H1 (cell line): ENCODE measurements around the gene CRIP1. TPM values are rescaled to one million over a fixed set of nuclear protein-coding genes. Genes with fewer than 3 reads are reported as not detected.
A peak's percentile ranks its signal among the peaks of the same experiment; 100 is the strongest.

Experiments
- CTCF ChIA-PET: fragments of 300-600 bp; sonication (Branson Sonifier 250); formaldehyde crosslinking; loops from one replicate; lab custom pipeline; 2021; ENCODE audit not compliant: partially characterized antibody; lab: Charles Lee
- POLR2A ChIA-PET: fragments of 300-600 bp; sonication (Branson Sonifier 250); formaldehyde crosslinking; loops from one replicate; lab custom pipeline; 2021; ENCODE audit warnings: inconsistent platforms; ENCODE audit not compliant: partially characterized antibody; lab: Charles Lee
- DNase-seq, 2 experiments: peaks; one replicate each; pipeline versions ENCODE4 v3.0.0 to v3.0.0-alpha.2; 2010 to 2022; ENCODE audit warnings: low spot score in 2 of 2, low read depth in 1 of 2, mixed read lengths in 1 of 2
- FAIRE-seq: peaks from 2 replicates; lab custom pipeline; 2011; peaks lifted over from hg19 to GRCh38; lab: Jason Lieb, UNC
- H2AFZ ChIP-seq: 2 replicates; pipeline ENCODE4 v1.8.1; 2012; ENCODE audit warnings: low read length, inconsistent platforms
- H2AK5ac ChIP-seq: 2 replicates; pipeline ENCODE4 v1.6.1; 2013; ENCODE audit warnings: low read depth, low read length
- H2BK120ac ChIP-seq: replicated peaks from 2 replicates; pipeline ENCODE3; 2013; ENCODE audit warnings: low read depth, low read length, inconsistent platforms
- H2BK12ac ChIP-seq: 2 replicates; pipeline ENCODE4 v1.6.1; 2013; ENCODE audit warnings: low read depth, low read length
- H2BK15ac ChIP-seq: 2 replicates; pipeline ENCODE4 v1.6.1; 2013; ENCODE audit warnings: low read length
- H2BK20ac ChIP-seq: 2 replicates; pipeline ENCODE4 v1.6.1; 2013; ENCODE audit warnings: low read length
- H2BK5ac ChIP-seq: 2 replicates; pipeline ENCODE4 v1.6.1; 2013; ENCODE audit warnings: low read depth, low read length
- H3K14ac ChIP-seq: 2 replicates; pipeline ENCODE4 v1.6.1; 2013; ENCODE audit warnings: inconsistent platforms; ENCODE audit not compliant: insufficient read length
- H3K18ac ChIP-seq: 2 replicates; pipeline ENCODE4 v1.6.1; 2013; ENCODE audit warnings: low read length; ENCODE audit errors: extremely low read depth
- H3K23ac ChIP-seq: 2 replicates; pipeline ENCODE4 v1.6.1; 2013; ENCODE audit warnings: inconsistent platforms; ENCODE audit not compliant: insufficient read length
- H3K23me2 ChIP-seq: 2 replicates; pipeline ENCODE4 v1.6.1; 2013; ENCODE audit warnings: low read depth, low read length
- H3K27ac ChIP-seq: 2 replicates; pipeline ENCODE4 v1.6.1; 2011; ENCODE audit warnings: low read depth, low read length, inconsistent platforms
- H3K27me3 ChIP-seq, 4 experiments: replicated peaks in 1 of 4; 1 replicate in 1 of 4; 2 replicates in 3 of 4; pipeline versions ENCODE4 v1.6.1 to v1.8.1; 2011 to 2013; ENCODE audit warnings: low read length in 3 of 4, mild to moderate bottlenecking in 3 of 4, inconsistent platforms in 2 of 4, mixed read lengths in 2 of 4, moderate library complexity in 1 of 4; ENCODE audit not compliant: control insufficient read depth in 3 of 4, insufficient read depth in 3 of 4; ENCODE audit errors: extremely low read depth in 1 of 4
- H3K36me3 ChIP-seq, 4 experiments: 2 replicates each; pipeline versions ENCODE4 v1.6.1 to v1.8.1; 2011 to 2013; ENCODE audit warnings: mild to moderate bottlenecking in 4 of 4, low read length in 3 of 4, moderate library complexity in 2 of 4, control low read depth in 1 of 4, inconsistent platforms in 1 of 4; ENCODE audit not compliant: insufficient read depth in 4 of 4, control insufficient read depth in 2 of 4
- H3K4ac ChIP-seq: replicated peaks from 2 replicates; pipeline ENCODE3; 2013; ENCODE audit warnings: low read length, low read depth, mixed read lengths, inconsistent platforms; ENCODE audit not compliant: insufficient read length
- H3K4me1 ChIP-seq, 4 experiments: replicated peaks in 1 of 4; 1 replicate in 1 of 4; 2 replicates in 3 of 4; pipeline versions ENCODE4 v1.6.1 to v1.8.1; 2011 to 2013; ENCODE audit warnings: low read length in 3 of 4, inconsistent platforms in 2 of 4, mixed read lengths in 1 of 4; ENCODE audit not compliant: insufficient read depth in 4 of 4, control insufficient read depth in 3 of 4
- H3K4me2 ChIP-seq, 2 experiments: 2 replicates each; pipeline versions ENCODE4 v1.6.1 to v1.8.1; 2011 to 2013; ENCODE audit warnings: low read depth in 2 of 2, low read length in 2 of 2, control low read depth in 1 of 2, inconsistent platforms in 1 of 2, mild to moderate bottlenecking in 1 of 2; ENCODE audit not compliant: insufficient read depth in 1 of 2
- H3K4me3 ChIP-seq, 4 experiments: fragments of 200-600, 300-600 bp in 1 of 4; sonication (generic), shearing (Covaris generic), sonication (Bioruptor Twin) in 1 of 4; 2 replicates each; pipeline versions ENCODE4 v1.5.1 to v1.8.1; 2011 to 2016; ENCODE audit warnings: low read length in 4 of 4, low read depth in 3 of 4, control low read depth in 2 of 4, inconsistent platforms in 2 of 4, mild to moderate bottlenecking in 2 of 4, mixed read lengths in 1 of 4, moderate library complexity in 1 of 4; ENCODE audit not compliant: insufficient read depth in 2 of 4; ENCODE audit errors: extremely low read depth in 1 of 4
- H3K56ac ChIP-seq: replicated peaks from 2 replicates; pipeline ENCODE3; 2013; ENCODE audit warnings: low read depth, mild to moderate bottlenecking, mixed read lengths, low read length, inconsistent platforms; ENCODE audit not compliant: insufficient read length
- H3K79me1 ChIP-seq: 2 replicates; pipeline ENCODE4 v1.6.1; 2013; ENCODE audit warnings: low read depth, low read length, control low read depth
- H3K79me2 ChIP-seq, 2 experiments: 2 replicates each; pipeline versions ENCODE4 v1.6.1 to v1.8.1; 2012 to 2013; ENCODE audit warnings: low read length in 2 of 2, mild to moderate bottlenecking in 2 of 2, inconsistent platforms in 1 of 2; ENCODE audit not compliant: insufficient read depth in 2 of 2, control insufficient read depth in 1 of 2
- H3K9ac ChIP-seq, 4 experiments: replicated peaks in 1 of 4; 1 replicate in 1 of 4; 2 replicates in 3 of 4; pipeline versions ENCODE4 v1.6.1 to v1.8.1; 2011 to 2013; ENCODE audit warnings: low read depth in 3 of 4, low read length in 3 of 4, control low read depth in 2 of 4, mild to moderate bottlenecking in 2 of 4, moderate library complexity in 2 of 4, inconsistent platforms in 1 of 4; ENCODE audit errors: extremely low read depth in 1 of 4
- H3K9me3 ChIP-seq, 2 experiments: 2 replicates each; pipeline versions ENCODE4 v1.6.1 to v1.8.1; 2012 to 2013; ENCODE audit warnings: mild to moderate bottlenecking in 2 of 2, moderate library complexity in 2 of 2, control low read depth in 1 of 2, inconsistent platforms in 1 of 2, low read depth in 1 of 2, low read length in 1 of 2, mixed read lengths in 1 of 2; ENCODE audit not compliant: insufficient read depth in 2 of 2
- H4K20me1 ChIP-seq, 2 experiments: replicated peaks in 1 of 2; 2 replicates each; pipeline versions ENCODE3 to v1.8.1; 2011 to 2013; ENCODE audit warnings: inconsistent platforms in 2 of 2, low read length in 2 of 2, mild to moderate bottlenecking in 1 of 2; ENCODE audit not compliant: insufficient read depth in 2 of 2, control insufficient read depth in 1 of 2
- H4K5ac ChIP-seq: 2 replicates; pipeline ENCODE4 v1.6.1; 2013; ENCODE audit warnings: low read length, low read depth, mixed read lengths, inconsistent platforms; ENCODE audit not compliant: insufficient read length
- H4K8ac ChIP-seq: 2 replicates; pipeline ENCODE4 v1.8.0; 2013; ENCODE audit warnings: mild to moderate bottlenecking, moderate library complexity, low read length, inconsistent platforms; ENCODE audit not compliant: insufficient read depth; ENCODE audit errors: extremely low read depth
- H4K91ac ChIP-seq: replicated peaks from 2 replicates; pipeline ENCODE3; 2013; ENCODE audit warnings: low read length, mixed read lengths, inconsistent platforms; ENCODE audit not compliant: insufficient read length
- ASH2L ChIP-seq: fragments of 200-600, 300-600 bp; sonication (generic); IDR thresholded peaks from one replicate; pipeline ENCODE4 v1.7.1; 2017; ENCODE audit warnings: low read length
- CBX5 ChIP-seq: fragments of 300-800, 300-1000 bp; sonication (generic); IDR thresholded peaks from 2 replicates; pipeline ENCODE4 v1.7.1; 2016; ENCODE audit warnings: antibody characterized with exemption, low read length, low read depth
- CEBPB ChIP-seq: IDR thresholded peaks from 2 replicates; pipeline ENCODE4 v1.6.1; 2012; ENCODE audit warnings: low read depth, low read length
- FOSL1 ChIP-seq: IDR thresholded peaks from 2 replicates; pipeline ENCODE4 v1.6.1; 2011; ENCODE audit warnings: mild to moderate bottlenecking, low read depth, low read length, moderate library complexity; ENCODE audit not compliant: insufficient read depth
- JUND ChIP-seq: IDR thresholded peaks from 2 replicates; pipeline ENCODE4 v1.6.1; 2011; ENCODE audit warnings: mild to moderate bottlenecking, improper control_type of control experiment, low read length
- NANOG ChIP-seq: IDR thresholded peaks from 2 replicates; pipeline ENCODE4 v1.6.1; 2011; ENCODE audit warnings: low read length, low read depth, mild to moderate bottlenecking, inconsistent platforms; ENCODE audit not compliant: insufficient read depth, poor library complexity, severe bottlenecking
- PHF8 ChIP-seq: fragments of 200-600 bp; sonication (generic); conservative IDR thresholded peaks from 2 replicates; pipeline ENCODE4 v1.7.1; 2012; ENCODE audit warnings: low read depth, mild to moderate bottlenecking, inconsistent platforms, low read length, moderate library complexity
- POLR2A ChIP-seq, 2 experiments: IDR thresholded peaks; 1 replicate in 1 of 2; 2 replicates in 1 of 2; pipeline ENCODE4 v1.6.1; 2011; ENCODE audit warnings: low read depth in 2 of 2, low read length in 2 of 2, mild to moderate bottlenecking in 2 of 2; ENCODE audit errors: control extremely low read depth in 1 of 2
- SIX5 ChIP-seq: IDR thresholded peaks from 2 replicates; pipeline ENCODE4 v1.6.1; 2011; ENCODE audit warnings: mild to moderate bottlenecking, low read depth, low read length
- SUZ12 ChIP-seq: fragments of 200-600 bp; sonication (generic); IDR thresholded peaks from 2 replicates; pipeline ENCODE4 v1.6.1; 2012; ENCODE audit warnings: mild to moderate bottlenecking, inconsistent platforms, low read length, moderate library complexity, mixed read lengths
- TBP ChIP-seq: IDR thresholded peaks from 2 replicates; pipeline ENCODE4 v1.6.1; 2011; ENCODE audit warnings: low read depth, low read length, improper control_type of control experiment
- WGBS, 2 experiments: shearing (Covaris generic) in 1 of 2; methylation state at CpG; one replicate each; pipeline versions ENCODE4 v1.1.6 to v1.1.7; 2013 to 2015; ENCODE audit warnings: low lambda C conversion rate in 2 of 2, mixed read lengths in 2 of 2, inconsistent platforms in 1 of 2, low coverage in 1 of 2, missing lambda C conversion rate in 1 of 2; ENCODE audit not compliant: insufficient replicate concordance in 2 of 2, insufficient coverage in 1 of 2, insufficient read length in 1 of 2; ENCODE audit errors: extremely low coverage in 1 of 2, missing lambda C conversion rate in 1 of 2; 5-methylcytosine and 5-hydroxymethylcytosine counted together
- polyA plus RNA-seq, 7 experiments: library from polyadenylated mRNA; depleted of rRNA in 3 of 7; stranded (reverse) in 5 of 7; unstranded in 2 of 7; fragments of >200 nt in 5 of 7; fragments of 200-250 nt in 2 of 7; gene quantifications; 1 replicate in 5 of 7; 2 replicates in 1 of 7; 4 replicates in 1 of 7; pipeline versions ENCODE4 v1.2.1 to v1.2.3, GENCODE V29; 2011 to 2013; ENCODE audit warnings: missing spikeins in 2 of 7, mixed read lengths in 2 of 7
- total RNA-seq: library from RNA; stranded (reverse); fragmentation: NEBNext Ultra II Directional; extraction: Animal tissue kit (Norgen Biotek cat#: 25700); gene quantifications from 2 replicates; pipeline ENCODE4 v1.2.1, GENCODE V29; 2021

The CRIP1 gene
- total and polyA plus RNA-seq, 2 of the 8 experiments (the other 6 are each of a cell fraction or from before 2014, with no cell fraction given), result 1.2 to 2.2 TPM

GRCh38 chr14:105447651-105448640, 38.7 kb upstream of the CRIP1 start:
- H3K4me2 ChIP-seq, result no peak overlapping the region
- no peak overlapping the region for H3K14ac ChIP-seq
- 93% methylated on average over 29 of the region's 31 CpGs; no CpG with 5 or more reads in 1 of the 2 experiments for WGBS, 2 experiments
- ChIA-PET POLR2A (interaction anchor here (0.6 to 3.0 kb wide), 6 partner anchors 9 to 182 kb away, joined by 3 to 21 read pairs (median 4); no protein-coding TSS in a partner anchor), CTCF (interaction anchor here (0.6 to 3.0 kb wide), 20 partner anchors 10 to 127 kb away, joined by 3 to 23 read pairs (median 4); no protein-coding TSS in a partner anchor)
- peaks cover 0 to 5% of the 10 kb centered on the region in 2 experiments; a peak in 2 of 4 replicates for H3K79me2 ChIP-seq
- no peak overlapping the region for H2BK20ac ChIP-seq
- no peaks in the 10 kb centered on the region for H3K9me3 ChIP-seq
- no peaks in the 10 kb centered on the region for H3K23me2 ChIP-seq
- no peaks in the 10 kb centered on the region for H3K27me3 ChIP-seq
- H3K4ac ChIP-seq, result no peak overlapping the region
- H2BK15ac ChIP-seq, result no peak overlapping the region
- no peak overlapping the region for H3K56ac ChIP-seq
- H3K79me1 ChIP-seq, result peaks cover 8% of the 10 kb centered on the region; the same call in 1 of the 2 replicates
- no peak overlapping the region for H2AK5ac ChIP-seq
- peaks cover 15 to 36% (median 26%) of the 10 kb centered on the region in 4 experiments for H3K36me3 ChIP-seq
- H3K23ac ChIP-seq, result no peak overlapping the region
- DNase-seq (no peak), FAIRE-seq (no peak)
- H2BK12ac ChIP-seq, result no peak overlapping the region
- H4K91ac ChIP-seq, result no peak overlapping the region
- H2AFZ ChIP-seq, result no peak overlapping the region
- H3K4me3 ChIP-seq, result no peak overlapping the region
- H3K27ac ChIP-seq, result no peak overlapping the region
- H4K20me1 ChIP-seq, result peaks cover 14 to 17% of the 10 kb centered on the region in 2 experiments
- H4K8ac ChIP-seq, result peak overlapping the region; percentile 45; the same call in 1 of the 2 replicates
- H3K18ac ChIP-seq, result no peak overlapping the region
- no peak overlapping the region for H4K5ac ChIP-seq
- no peak overlapping the region for H2BK120ac ChIP-seq
- no peaks in the 10 kb centered on the region for H3K4me1 ChIP-seq
- no peak overlapping the region for H2BK5ac ChIP-seq
- no peak overlapping the region for H3K9ac ChIP-seq
- TF ChIP-seq POLR2A (IDR thresholded peaks at IDR 0.05; ENCODE audit: control extremely low read depth in 1 of 2, low read depth in 2 of 2, low read length in 2 of 2) (no peak), FOSL1 (no peak), CEBPB (no peak), CBX5 (no peak), SUZ12 (no peak), SIX5 (no peak), NANOG (no peak), PHF8 (no peak), JUND (no peak), TBP (no peak), ASH2L (no peak)
